COLO668 (cell line): ENCODE data around the gene DAPK1.

Source experiments
- DNase-seq: peaks from one replicate; lab custom pipeline; 2025; ENCODE audit not compliant: unreplicated experiment; lab: John Stamatoyannopoulos, UW

Gene DAPK1

GRCh38 chr9:87661241-87661640, 163.6 kb downstream of the DAPK1 start:
- no peak for DNase-seq

- DNase-seq = peak; percentile 71
Measured at GRCh38 chr9:87662808-87663528, 165.3 kb downstream of the DAPK1 start.

- no peak for DNase-seq
Measured at GRCh38 chr9:87663556-87663955, 165.9 kb downstream of the DAPK1 start.

GRCh38 chr9:87664153-87665060, 166.7 kb downstream of the DAPK1 start:
- DNase-seq = no peak

GRCh38 chr9:87665505-87665904, 167.8 kb downstream of the DAPK1 start:
- DNase-seq = no peak

GRCh38 chr9:87667164-87667738, 169.6 kb downstream of the DAPK1 start:
- peak; percentile 10 for DNase-seq

- DNase-seq = no peak
Measured at GRCh38 chr9:87668222-87668621, 170.6 kb downstream of the DAPK1 start.

GRCh38 chr9:87668722-87669121, 171.1 kb downstream of the DAPK1 start:
- DNase-seq = no peak

GRCh38 chr9:87670572-87671264, 173.1 kb downstream of the DAPK1 start:
- DNase-seq = peak; percentile 11

GRCh38 chr9:87671478-87671877, 173.8 kb downstream of the DAPK1 start:
- DNase-seq = no peak

- no peak for DNase-seq
Measured at GRCh38 chr9:87671925-87672324, 174.3 kb downstream of the DAPK1 start.

GRCh38 chr9:87672586-87672985, 174.9 kb downstream of the DAPK1 start:
- no peak for DNase-seq

- no peak for DNase-seq
Measured at GRCh38 chr9:87673446-87674120, 175.9 kb downstream of the DAPK1 start.

GRCh38 chr9:87674565-87675299, 177.1 kb downstream of the DAPK1 start:
- DNase-seq = no peak

- DNase-seq = no peak
Measured at GRCh38 chr9:87675906-87676515, 178.3 kb downstream of the DAPK1 start.

GRCh38 chr9:87676976-87677775, 179.5 kb downstream of the DAPK1 start:
- no peak for DNase-seq

GRCh38 chr9:87677776-87678587, 180.3 kb downstream of the DAPK1 start:
- DNase-seq = no peak
